ENCODE measurements around the gene DUSP6.
A peak's percentile ranks its signal among the peaks of the same experiment; 100 is the strongest.

Gene DUSP6

GRCh38 chr12:89352492-89353187, at the start of gene DUSP6:
Gene DUSP6, minus strand, starts transcription at chr12:89352501. Its CDS starts 462 bp downstream, at chr12:89352039.
- peak; percentile 84 for FAIRE-seq
- DNase-seq (ENCODE audit: insufficient read length, low spot score) = peak; percentile 88

- DNase-seq (ENCODE audit: insufficient read length, low spot score) (no peak), FAIRE-seq (no peak)
Observed at GRCh38 chr12:89401433-89402058, 49.2 kb upstream of the DUSP6 start.

GRCh38 chr12:89400415-89400814, 48.1 kb upstream of the DUSP6 start:
- no peak for FAIRE-seq
- DNase-seq (ENCODE audit: insufficient read length, low spot score) = no peak

- no peak for DNase-seq (ENCODE audit: insufficient read length, low spot score)
Observed at GRCh38 chr12:89395712-89396111, 43.4 kb upstream of the DUSP6 start.

GRCh38 chr12:89393551-89394121, 41.3 kb upstream of the DUSP6 start:
- FAIRE-seq (no peak), DNase-seq (ENCODE audit: insufficient read length, low spot score) (no peak)

More at GRCh38 chr12:89395712-89396111, 43.4 kb upstream of the DUSP6 start:
- FAIRE-seq = no peak

- DNase-seq (ENCODE audit: insufficient read length, low spot score) = no peak
- FAIRE-seq = no peak
Observed at GRCh38 chr12:89392391-89392790, 40.1 kb upstream of the DUSP6 start.

GRCh38 chr12:89391726-89392336, 39.5 kb upstream of the DUSP6 start:
- DNase-seq (ENCODE audit: insufficient read length, low spot score) (no peak), FAIRE-seq (no peak)

GRCh38 chr12:89390802-89391673, 38.7 kb upstream of the DUSP6 start:
- DNase-seq (ENCODE audit: insufficient read length, low spot score) (no peak), FAIRE-seq (no peak)

- FAIRE-seq (no peak), DNase-seq (ENCODE audit: insufficient read length, low spot score) (no peak)
Observed at GRCh38 chr12:89389755-89390661, 37.7 kb upstream of the DUSP6 start.

- FAIRE-seq (no peak), DNase-seq (ENCODE audit: insufficient read length, low spot score) (no peak)
Observed at GRCh38 chr12:89386138-89386537, 33.8 kb upstream of the DUSP6 start.

GRCh38 chr12:89384807-89385206, 32.5 kb upstream of the DUSP6 start:
- FAIRE-seq (no peak), DNase-seq (ENCODE audit: insufficient read length, low spot score) (no peak)

- DNase-seq (ENCODE audit: insufficient read length, low spot score) (peak; percentile 57), FAIRE-seq (no peak)
Observed at GRCh38 chr12:89384050-89384758, 31.9 kb upstream of the DUSP6 start.

GRCh38 chr12:89383235-89384049, 31.1 kb upstream of the DUSP6 start:
- FAIRE-seq (no peak), DNase-seq (ENCODE audit: insufficient read length, low spot score) (no peak)

GRCh38 chr12:89382328-89382727, 30.0 kb upstream of the DUSP6 start:
- no peak for FAIRE-seq
- no peak for DNase-seq (ENCODE audit: insufficient read length, low spot score)

- no peak for FAIRE-seq
- DNase-seq (ENCODE audit: insufficient read length, low spot score) = no peak
Observed at GRCh38 chr12:89379839-89380467, 27.7 kb upstream of the DUSP6 start.

- DNase-seq (ENCODE audit: insufficient read length, low spot score) (no peak), FAIRE-seq (no peak)
Observed at GRCh38 chr12:89379148-89379838, 27.0 kb upstream of the DUSP6 start.

- FAIRE-seq (no peak), DNase-seq (ENCODE audit: insufficient read length, low spot score) (no peak)
Observed at GRCh38 chr12:89376844-89377243, 24.5 kb upstream of the DUSP6 start.

Measured in HTR-8/SVneo (cell line).